PFSK-1 (cell line): Measurements from ENCODE around the gene SLC38A5.

ENCODE experiments used
- FOXP2 ChIP-seq: optimal IDR thresholded peaks from 2 replicates; pipeline ENCODE3; 2011; ENCODE audit warnings: borderline replicate concordance, control low read depth, inconsistent platforms; ENCODE audit not compliant: insufficient read depth; ENCODE audit errors: extremely low read length, extremely low read depth
- POLR2AphosphoS5 ChIP-seq: IDR thresholded peaks from 2 replicates; pipeline ENCODE4 v1.6.1; 2012; ENCODE audit warnings: low read depth, mild to moderate bottlenecking, control low read depth, low read length, moderate library complexity
- REST ChIP-seq, 2 experiments: IDR thresholded peaks; 2 replicates each; pipeline versions ENCODE4 v1.6.1 to v1.8.0; 2011 to 2012; ENCODE audit warnings: low read depth in 2 of 2, low read length in 2 of 2, control low read depth in 1 of 2, inconsistent platforms in 1 of 2, mild to moderate bottlenecking in 1 of 2, moderate library complexity in 1 of 2; ENCODE audit not compliant: insufficient read depth in 1 of 2
- SIN3A ChIP-seq: IDR thresholded peaks from 2 replicates; pipeline ENCODE4 v1.6.1; 2012; ENCODE audit warnings: mild to moderate bottlenecking, low read length, moderate library complexity, borderline replicate concordance; ENCODE audit not compliant: insufficient read depth
- TAF1 ChIP-seq: IDR thresholded peaks from 2 replicates; pipeline ENCODE4 v1.6.1; 2012; ENCODE audit warnings: low read length, control low read depth, borderline replicate concordance; ENCODE audit not compliant: insufficient read depth

The SLC38A5 gene

GRCh38 chrX:48482526-48482925, 12.5 kb upstream of the SLC38A5 start:
- TF ChIP-seq TAF1 (no peak), FOXP2 (no peak), REST (IDR thresholded peaks at IDR 0.05; ENCODE audit: insufficient read depth in 1 of 2, low read depth in 2 of 2, low read length in 2 of 2) (no peak), SIN3A (no peak), POLR2AphosphoS5 (no peak)

- TF ChIP-seq REST (IDR thresholded peaks at IDR 0.05; ENCODE audit: insufficient read depth in 1 of 2, low read depth in 2 of 2, low read length in 2 of 2) (no peak), TAF1 (no peak), SIN3A (no peak), FOXP2 (no peak), POLR2AphosphoS5 (no peak)
These were observed 10.5 kb upstream of the SLC38A5 start for GRCh38 chrX:48480583-48480982.

GRCh38 chrX:48480142-48480541, 10.1 kb upstream of the SLC38A5 start:
- TF ChIP-seq FOXP2 = no peak
- no peak for TF ChIP-seq REST (IDR thresholded peaks at IDR 0.05; ENCODE audit: insufficient read depth in 1 of 2, low read depth in 2 of 2, low read length in 2 of 2)
- no peak for TF ChIP-seq POLR2AphosphoS5
- TF ChIP-seq SIN3A = no peak
- TF ChIP-seq TAF1 = no peak

GRCh38 chrX:48478806-48479205, 8.7 kb upstream of the SLC38A5 start:
- TF ChIP-seq FOXP2 (no peak), POLR2AphosphoS5 (no peak), SIN3A (no peak), REST (IDR thresholded peaks at IDR 0.05; ENCODE audit: insufficient read depth in 1 of 2, low read depth in 2 of 2, low read length in 2 of 2) (no peak), TAF1 (no peak)
